HG02885 (cell line): ENCODE data around the gene GBP1.
"Not testable (repeated sequence)": the region's sequence is repeated elsewhere in the genome, so short reads cannot be mapped to it uniquely, and the experiment has no call there.

Source experiments
- ATAC-seq: cut with Tn5 transposase; IDR thresholded peaks from one replicate; pipeline ENCODE4 v1.9.1; 2021; ENCODE audit warnings: mild to moderate bottlenecking; ENCODE audit not compliant: unreplicated experiment, poor library complexity

The GBP1 gene

GRCh38 chr1:89065079-89065868, at the start of gene GBP1:
Gene GBP1, minus strand, starts transcription at chr1:89065208. Its CDS starts 1,974 bp downstream, at chr1:89063234.
- ATAC-seq: peak; percentile 73

DNA sequence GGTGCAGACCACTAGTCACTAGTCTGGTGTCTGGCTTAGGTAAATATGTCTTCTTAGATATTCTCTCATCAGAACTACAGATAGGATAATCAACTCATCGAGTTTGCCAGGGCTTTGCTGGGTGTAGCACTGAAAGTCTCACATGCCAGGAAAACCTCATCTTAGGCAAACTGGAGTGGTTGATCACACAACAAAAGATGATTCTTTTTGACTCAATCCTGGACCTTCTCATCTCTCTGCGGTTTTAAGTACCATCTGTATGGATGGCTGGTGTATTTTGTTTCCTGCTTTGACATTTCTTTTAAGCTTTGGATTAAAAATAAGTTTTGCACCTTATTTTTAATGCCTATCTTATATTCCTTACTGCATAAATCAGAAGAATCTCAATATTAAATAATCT, 49.7 kb upstream of the GBP1 start:
- ATAC-seq: no peak

- no peak for ATAC-seq
Observed at GRCh38 chr1:89112871-89113613, 48.0 kb upstream of the GBP1 start.

DNA sequence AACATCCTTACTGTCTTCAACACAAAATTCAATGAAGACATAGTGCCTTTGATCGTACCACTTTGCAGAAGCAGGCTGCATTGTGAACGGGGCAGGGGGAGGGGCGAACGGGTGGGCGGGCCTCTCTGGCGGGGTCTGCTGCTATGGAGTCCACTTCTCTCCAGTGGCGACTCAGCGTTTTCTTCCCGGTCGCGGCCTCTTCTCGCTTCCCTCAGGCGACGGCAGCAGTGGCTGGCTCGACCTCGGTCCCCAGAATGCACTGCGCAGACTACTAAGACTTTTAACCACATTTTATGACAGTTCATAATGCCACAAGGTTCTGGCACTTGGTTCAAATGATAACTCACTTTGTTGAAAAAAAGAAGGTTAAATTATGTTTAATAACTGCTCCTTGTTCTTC, 39.7 kb upstream of the GBP1 start:
- ATAC-seq: no peak

- no peak for ATAC-seq
Observed at GRCh38 chr1:89104147-89104546, 39.1 kb upstream of the GBP1 start.

- ATAC-seq: no peak
Observed at GRCh38 chr1:89102021-89102420, 37.0 kb upstream of the GBP1 start.

DNA sequence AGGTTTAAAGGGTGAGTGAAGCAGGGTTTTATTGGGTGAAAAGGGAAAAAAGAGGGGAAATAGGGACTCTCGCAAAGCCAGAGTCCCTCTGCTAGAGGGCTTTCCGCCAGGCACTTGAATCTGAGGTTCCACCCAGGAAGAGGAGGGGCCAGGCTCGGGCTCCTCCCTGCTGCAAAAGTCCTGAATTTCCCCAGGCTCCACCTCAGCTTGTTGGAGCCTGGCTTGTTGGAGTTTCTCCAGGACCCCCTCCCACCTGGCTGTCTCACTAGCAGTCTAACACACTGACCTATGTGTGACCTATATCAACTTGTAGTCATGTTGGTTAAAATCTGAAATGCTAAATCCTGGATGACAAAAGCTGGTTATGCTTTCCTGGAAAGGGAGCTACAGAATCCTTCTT, 35.4 kb upstream of the GBP1 start:
- ATAC-seq: no peak

- no peak for ATAC-seq
Observed at GRCh38 chr1:89098857-89099256, 33.8 kb upstream of the GBP1 start.

GRCh38 chr1:89095737-89096136, 30.7 kb upstream of the GBP1 start:
- no peak for ATAC-seq

GRCh38 chr1:89089962-89090361, 25.0 kb upstream of the GBP1 start:
- ATAC-seq: no peak

GRCh38 chr1:89088572-89088971, 23.6 kb upstream of the GBP1 start:
- ATAC-seq: no peak

GRCh38 chr1:89087241-89087640, 22.2 kb upstream of the GBP1 start:
- no peak for ATAC-seq

GRCh38 chr1:89085781-89086180, 20.8 kb upstream of the GBP1 start:
- peak; percentile 53 for ATAC-seq

DNA sequence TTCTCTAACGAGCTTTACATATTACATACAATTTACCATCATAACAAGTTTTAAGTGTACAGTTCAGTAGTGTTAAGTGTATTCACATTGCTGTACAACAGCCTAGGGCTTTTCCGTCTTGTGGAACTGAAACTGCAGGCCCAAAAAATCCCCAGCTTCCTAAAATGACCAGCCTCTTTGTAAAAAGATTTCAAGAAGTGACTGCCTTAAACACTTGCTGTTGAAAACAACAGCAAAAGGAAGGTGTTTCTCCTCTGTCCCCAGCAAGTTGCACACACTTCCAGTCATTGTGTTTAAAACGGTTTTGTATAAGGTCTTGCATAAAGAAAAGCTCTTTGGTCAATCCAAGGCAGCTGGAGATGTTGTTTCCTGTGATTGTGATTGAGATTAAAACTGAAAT, 16.0 kb upstream of the GBP1 start:
- peak; percentile 55 for ATAC-seq

DNA sequence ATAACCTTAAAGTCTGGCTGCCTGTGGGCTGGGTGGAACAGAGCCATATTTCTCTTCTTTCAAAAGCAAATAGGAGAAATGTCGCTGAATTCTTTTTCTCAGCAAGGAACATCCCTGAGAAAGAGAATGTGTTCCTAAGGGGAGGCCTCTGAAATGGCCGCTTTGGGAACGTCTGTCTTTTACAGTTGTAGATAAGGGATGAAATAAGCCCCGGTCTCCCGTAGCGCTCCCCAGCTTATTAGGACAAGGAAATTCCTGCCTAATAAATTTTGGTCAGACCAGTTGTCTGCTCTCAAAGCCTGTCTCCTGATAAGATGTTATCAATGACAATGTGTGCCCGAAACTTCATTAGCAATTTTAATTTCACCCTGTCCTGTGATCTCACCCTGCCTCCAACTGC, 15.1 kb upstream of the GBP1 start:
- not testable (repeated sequence) for ATAC-seq

DNA sequence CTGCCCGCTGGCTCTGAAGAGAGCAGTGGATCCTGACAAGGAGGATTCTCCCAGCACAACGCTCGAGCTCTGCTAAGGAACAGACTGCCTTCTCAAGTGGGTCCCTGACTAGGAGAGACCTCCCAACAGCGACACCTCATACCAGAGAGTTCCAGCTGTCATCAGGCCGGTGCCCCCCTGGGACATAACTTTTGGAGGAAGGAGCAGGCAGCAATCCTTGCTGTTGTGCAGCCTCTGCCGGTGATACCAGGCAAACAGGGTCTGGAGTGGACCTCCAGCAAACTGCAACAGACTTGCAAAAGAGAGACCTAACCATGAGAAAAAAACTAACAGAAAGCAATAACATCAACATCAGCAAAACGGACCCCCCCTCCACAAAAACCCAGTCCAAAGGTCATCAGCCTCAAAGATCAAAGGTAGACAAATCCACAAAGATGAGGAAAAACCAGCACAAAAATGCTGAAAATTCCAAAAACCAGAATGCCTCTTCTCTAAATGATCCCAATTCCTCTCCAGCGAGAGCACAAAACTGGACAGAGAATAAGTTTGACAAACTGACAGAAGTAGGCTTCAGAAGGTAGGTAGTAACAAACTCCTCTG, 7.6 kb upstream of the GBP1 start:
- not testable (repeated sequence) for ATAC-seq

GRCh38 chr1:89070509-89070908, 5.5 kb upstream of the GBP1 start:
- no peak for ATAC-seq

DNA sequence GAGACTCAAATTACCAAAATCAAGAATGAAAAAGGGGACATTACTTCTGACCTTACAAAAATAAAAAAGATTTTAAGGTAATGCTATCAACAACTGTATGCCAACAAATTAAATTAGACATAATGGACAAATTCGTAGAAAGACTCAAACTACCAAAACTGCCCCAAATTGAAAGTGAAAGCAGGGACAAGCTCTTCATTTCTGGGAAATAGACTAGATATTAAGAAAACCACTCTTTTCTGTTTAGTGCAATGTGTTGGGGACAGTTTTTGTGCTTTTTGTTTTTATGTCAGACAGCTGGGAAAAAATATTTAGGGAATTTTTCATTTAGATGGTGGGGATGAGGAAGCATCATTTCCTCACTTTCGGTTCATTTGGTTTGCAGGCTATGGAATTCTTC, 4.9 kb upstream of the GBP1 start:
- ATAC-seq: no peak

GRCh38 chr1:89068291-89068690, 3.3 kb upstream of the GBP1 start:
- ATAC-seq: no peak

DNA sequence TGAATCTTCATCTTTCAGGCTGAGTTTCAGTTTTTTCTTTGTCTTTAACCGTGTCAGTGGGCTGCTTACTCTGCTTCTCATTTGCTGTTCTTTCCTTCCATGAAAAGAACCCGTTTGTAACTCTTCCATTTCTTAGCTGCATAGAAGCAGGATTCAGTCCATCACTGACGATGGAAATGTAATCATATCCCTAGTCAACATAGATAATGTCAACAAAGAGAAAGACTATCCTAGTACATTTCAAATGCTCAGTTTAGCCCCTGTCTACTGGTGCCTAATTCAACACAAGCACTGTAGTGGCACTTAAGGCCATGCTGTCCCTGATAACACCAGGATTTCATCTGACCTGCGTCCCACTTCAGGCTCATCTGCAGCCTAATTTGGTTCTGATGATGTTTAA, 376 bp downstream of the GBP1 start:
- ATAC-seq: peak; percentile 60

- no peak for ATAC-seq
Observed at GRCh38 chr1:89063094-89063493, 1.9 kb downstream of the GBP1 start.
